Stimulated activated CD8-positive, alpha-beta memory T cell treated with anti-CD3 and anti-CD28 coated beads, Interleukin-12 subunit alpha, Interleukin-12 subunit beta, amount 100 ng/mL, for 4 hours (primary cell): ENCODE results near the gene DNAJC1.
"Not testable (repeated sequence)": the region's sequence is repeated elsewhere in the genome, so short reads cannot be mapped to it uniquely, and the experiment has no call there.

Experiments used
- DNase-seq: peaks from one replicate; pipeline ENCODE4 v3.0.0-alpha.2; 2020; ENCODE audit warnings: low read depth

The DNAJC1 gene, protein sequence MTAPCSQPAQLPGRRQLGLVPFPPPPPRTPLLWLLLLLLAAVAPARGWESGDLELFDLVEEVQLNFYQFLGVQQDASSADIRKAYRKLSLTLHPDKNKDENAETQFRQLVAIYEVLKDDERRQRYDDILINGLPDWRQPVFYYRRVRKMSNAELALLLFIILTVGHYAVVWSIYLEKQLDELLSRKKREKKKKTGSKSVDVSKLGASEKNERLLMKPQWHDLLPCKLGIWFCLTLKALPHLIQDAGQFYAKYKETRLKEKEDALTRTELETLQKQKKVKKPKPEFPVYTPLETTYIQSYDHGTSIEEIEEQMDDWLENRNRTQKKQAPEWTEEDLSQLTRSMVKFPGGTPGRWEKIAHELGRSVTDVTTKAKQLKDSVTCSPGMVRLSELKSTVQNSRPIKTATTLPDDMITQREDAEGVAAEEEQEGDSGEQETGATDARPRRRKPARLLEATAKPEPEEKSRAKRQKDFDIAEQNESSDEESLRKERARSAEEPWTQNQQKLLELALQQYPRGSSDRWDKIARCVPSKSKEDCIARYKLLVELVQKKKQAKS

GRCh38 chr10:22003177-22003963 lies at the start of gene DNAJC1:
Gene DNAJC1, minus strand, starts transcription at chr10:22003730. Its CDS starts 296 bp downstream, at chr10:22003434.
- DNase-seq, result peak; percentile 98

GRCh38 chr10:22053048-22053447 lies 49.5 kb upstream of the DNAJC1 start:
- no peak for DNase-seq

DNA sequence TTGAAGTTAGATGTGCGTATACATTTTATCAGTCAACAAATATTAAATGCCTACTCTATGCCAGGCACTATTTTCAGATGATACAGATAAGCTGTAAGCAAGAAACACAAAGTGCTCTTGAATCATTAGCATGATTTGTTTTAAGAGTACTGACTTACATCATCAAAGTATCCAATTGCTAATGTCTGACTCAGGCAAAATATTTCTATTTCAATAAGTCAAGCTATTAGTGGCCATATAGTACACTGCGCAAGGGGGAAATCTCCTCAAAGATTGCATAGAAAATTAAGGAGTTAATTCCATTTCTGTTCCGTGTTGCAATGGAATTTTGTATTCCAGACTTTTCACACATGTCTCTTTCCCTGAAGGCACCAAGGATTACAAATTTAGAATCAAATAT lies 46.1 kb upstream of the DNAJC1 start:
- no peak for DNase-seq

DNA sequence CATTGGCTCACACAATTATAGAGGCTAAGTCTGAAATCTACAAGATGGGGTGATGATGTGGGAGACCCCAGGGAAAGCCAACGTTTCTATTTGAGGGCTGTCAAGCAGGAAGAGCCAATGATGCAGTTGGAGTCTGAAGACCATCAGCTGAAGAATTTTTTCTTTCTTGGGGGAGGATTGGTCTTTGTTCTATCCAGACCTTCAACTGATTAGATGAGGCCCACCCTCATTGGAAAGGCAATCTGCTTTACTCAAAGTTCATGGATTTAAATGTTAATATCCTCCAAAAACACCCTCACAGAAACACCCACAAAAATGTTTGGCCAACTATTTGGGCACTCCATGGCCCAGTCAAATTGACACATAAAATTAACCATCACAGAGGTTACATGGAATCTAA lies 44.3 kb upstream of the DNAJC1 start:
- no peak for DNase-seq

GRCh38 chr10:22043327-22043633 lies 39.8 kb upstream of the DNAJC1 start:
- DNase-seq, result no peak

- no peak for DNase-seq
These were observed 39.2 kb upstream of the DNAJC1 start for GRCh38 chr10:22042557-22043326.

GRCh38 chr10:22034333-22034732 lies 30.8 kb upstream of the DNAJC1 start:
- no peak for DNase-seq

- DNase-seq, result not testable (repeated sequence)
These were observed 28.7 kb upstream of the DNAJC1 start for GRCh38 chr10:22032268-22032667.

DNA sequence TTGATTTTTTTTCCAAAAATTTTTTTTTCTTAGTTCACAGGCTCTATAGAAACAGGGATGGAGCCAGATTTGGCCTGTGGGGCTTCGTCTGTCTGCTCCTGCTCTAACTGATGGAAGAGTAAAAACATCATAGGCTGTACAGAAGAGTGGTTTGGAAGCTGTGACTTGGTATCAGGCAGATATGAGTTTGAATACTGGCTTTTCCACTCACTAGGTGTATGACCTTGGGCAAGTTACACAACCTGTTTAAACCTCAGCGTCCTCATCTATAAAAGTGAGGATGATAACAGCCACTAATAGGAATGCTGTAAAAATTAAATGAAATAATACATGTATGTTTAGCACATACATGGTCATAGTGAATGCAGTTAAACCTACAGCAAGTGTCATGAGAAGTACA lies 26.9 kb upstream of the DNAJC1 start:
- no peak for DNase-seq

DNA sequence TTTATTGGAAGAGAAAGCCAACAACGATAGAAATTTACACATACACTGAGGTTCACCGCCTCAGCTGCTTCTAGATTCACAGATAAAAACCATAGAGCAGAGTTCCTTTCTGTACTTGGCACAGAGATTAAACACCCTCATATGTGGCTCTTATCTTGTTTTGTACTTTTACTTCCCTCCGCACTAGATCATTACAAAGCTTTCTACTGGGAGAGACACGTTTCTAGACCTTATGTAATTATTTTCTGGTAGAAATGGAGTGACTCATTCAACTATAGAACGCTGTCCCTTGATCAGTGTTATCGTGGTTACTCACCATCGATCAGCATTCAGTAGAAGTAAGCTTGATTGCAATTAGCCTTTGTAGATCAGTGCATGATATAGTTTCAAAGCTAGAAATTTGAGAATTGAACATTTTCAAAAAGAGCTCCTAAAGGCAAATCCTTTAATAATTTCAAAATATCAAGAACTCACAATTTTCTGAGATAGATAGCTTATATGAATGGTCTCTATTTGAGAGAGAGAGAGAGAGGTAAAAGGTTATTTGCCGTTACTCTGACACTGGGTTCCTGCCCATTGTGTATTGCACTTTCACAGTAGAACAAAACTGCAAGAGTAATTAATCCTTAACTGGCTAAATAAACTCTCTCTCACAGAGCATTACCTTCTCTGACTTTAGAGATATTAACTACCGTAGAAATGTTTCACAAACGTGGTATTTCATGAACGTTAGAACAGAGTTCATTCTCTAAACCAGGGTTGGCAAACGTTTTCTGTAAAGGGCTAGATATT lies 26.1 kb upstream of the DNAJC1 start:
- no peak for DNase-seq

DNA sequence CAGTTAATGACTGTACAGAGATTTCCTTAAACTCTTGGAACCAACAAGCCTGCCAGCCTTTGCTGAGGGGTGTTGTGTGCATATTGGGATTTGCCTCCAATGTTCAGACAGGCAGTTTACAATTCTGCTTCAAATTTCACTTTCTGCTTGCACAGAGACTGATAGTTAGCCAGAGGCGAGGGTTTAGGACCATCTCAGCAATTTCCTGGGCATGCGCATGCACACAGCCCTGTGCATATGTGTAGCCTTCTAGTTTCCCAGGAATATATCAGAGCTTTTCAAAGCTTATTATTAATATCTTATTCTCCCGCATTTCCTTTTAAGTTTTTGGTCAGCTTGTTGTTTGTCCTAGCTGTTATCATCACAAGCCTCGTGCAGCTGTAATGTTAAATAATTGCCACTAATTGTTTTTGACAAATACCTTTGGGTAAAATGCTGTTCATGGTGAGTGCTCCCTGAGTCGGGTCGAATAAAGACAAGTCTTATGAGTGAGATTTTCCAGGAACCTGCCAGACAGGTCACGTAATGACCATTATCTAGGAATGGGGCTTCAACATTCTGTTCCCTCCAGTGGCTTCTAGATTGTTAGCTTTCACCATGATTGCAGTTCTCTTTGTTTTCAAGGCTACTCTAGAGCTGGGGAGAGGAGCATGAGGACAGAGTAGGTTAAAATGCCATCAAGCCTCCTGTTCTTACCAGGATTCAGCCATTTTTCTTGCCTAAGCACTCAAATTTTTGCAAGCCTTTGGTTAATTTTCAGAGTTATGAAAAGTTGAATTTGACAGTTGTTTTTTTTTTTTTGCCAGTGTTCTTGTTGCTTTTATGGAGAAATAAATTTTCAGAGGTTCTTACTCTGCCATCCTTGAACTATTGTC lies 24.1 kb upstream of the DNAJC1 start:
- DNase-seq, result no peak

GRCh38 chr10:22026287-22026686 lies 22.8 kb upstream of the DNAJC1 start:
- DNase-seq, result no peak

- no peak for DNase-seq
These were observed 20.0 kb upstream of the DNAJC1 start for GRCh38 chr10:22023508-22023907.

- peak; percentile 6 for DNase-seq
These were observed 18.9 kb upstream of the DNAJC1 start for GRCh38 chr10:22022257-22023032.

- not testable (repeated sequence) for DNase-seq
These were observed 17.6 kb upstream of the DNAJC1 start for GRCh38 chr10:22021144-22021543.

DNA sequence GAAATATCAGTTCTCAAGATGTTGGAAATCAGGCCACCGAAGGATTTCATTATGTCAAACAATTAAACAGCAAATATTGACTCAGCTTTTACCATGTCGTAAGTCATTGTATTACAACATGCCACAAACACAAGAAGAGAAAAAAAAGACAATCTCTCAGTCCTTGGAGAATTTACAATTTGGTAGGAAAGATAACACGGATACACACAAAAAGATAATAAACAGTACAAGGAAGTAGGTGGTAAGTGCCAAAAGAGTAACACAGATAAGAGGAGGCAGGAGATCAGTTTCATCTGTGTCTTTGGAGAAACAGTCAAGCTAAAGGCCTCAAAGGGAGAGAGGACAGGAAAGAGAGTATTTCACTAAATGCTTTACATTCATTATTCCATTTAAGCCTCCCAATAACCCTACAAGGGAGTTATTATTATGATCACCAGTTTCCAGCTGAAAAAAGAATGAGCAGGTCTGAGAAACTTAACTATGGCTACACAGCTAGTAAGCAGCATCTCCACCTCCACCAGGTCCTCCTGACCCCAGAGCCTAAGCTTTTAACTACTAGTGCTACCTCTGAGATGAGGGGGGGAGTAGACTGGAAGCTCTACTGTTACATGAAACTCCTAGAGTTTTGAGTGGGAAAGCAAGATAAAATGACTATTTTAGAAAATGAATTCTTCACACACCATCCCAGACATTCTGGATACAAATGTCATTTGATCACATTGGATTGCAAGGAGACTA lies 13.9 kb upstream of the DNAJC1 start:
- DNase-seq, result no peak

DNA sequence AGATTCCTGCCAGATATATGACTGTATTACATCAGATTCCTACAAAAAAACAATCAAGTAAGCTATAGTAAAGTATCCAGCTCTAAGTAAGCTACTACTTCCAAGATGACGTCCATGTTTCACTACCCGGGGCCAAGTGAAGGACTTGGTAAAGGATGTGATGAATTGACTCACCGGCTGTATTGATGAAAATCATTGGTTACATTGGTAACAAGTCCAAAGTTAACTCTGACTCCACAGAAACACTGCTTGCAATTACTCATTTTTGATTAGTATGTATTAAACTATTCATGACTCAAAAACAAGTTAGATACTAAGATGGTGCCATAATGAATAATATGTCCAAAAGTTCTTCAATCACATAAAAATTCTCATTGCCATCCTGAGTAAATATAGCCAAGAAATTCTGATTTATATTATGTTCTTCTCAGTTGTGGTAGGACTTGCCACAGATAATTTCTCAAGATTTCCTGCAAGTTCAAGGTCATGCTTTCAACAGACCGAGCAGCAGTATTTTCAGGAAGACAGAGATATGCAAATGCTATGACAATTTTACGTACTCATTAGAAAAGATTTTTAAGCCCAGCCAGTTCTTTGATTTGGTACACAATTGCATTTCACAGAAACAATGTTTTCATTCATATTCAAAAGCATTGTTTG lies 12.6 kb upstream of the DNAJC1 start:
- no peak for DNase-seq

- DNase-seq, result no peak
These were observed 7.5 kb upstream of the DNAJC1 start for GRCh38 chr10:22010973-22011408.
